Hair follicular keratinocyte (primary cell): ENCODE data around the gene OR10A5. TPM values are rescaled to one million over a fixed set of nuclear protein-coding genes. Genes with fewer than 3 reads are reported as not detected.

Experiments
- total RNA-seq: library from RNA; depleted of rRNA; stranded (reverse); fragments of >200 nt; gene quantifications from 2 replicates; pipeline ENCODE4 v1.2.3, GENCODE V29; 2015

OR10A5 gene
- total RNA-seq, result not detected in 2 replicates

DNA sequence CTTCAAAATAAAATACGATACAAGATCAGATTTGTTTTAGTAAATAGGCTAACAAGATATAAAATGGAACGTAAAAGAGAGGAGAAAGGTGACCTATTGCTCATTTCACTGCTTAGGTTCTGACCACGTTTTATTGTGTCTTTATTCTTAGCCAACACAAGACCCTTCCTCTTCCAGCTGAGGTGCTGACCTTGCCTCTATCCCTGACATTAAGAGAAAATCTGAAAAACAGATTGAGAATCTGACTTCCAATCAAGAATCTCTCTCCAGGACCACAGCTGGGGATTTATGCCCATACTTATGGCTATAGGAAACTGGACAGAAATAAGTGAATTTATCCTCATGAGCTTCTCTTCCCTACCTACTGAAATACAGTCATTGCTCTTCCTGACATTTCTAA, at the start of gene OR10A5:
TSS of gene OR10A5 (plus strand) at position 301 of the 400 bp plus-strand sequence. CDS start at position 301, 0 bp downstream.

GRCh38 chr11:6799402-6799801, 46.1 kb upstream of the OR10A5 start, which contains the start of gene OR6A2:
Gene OR6A2 (minus strand): TSS chr11:6799689. CDS start chr11:6795708, 3,981 bp downstream.

GRCh38 chr11:6862961-6863360, 17.5 kb downstream of the OR10A5 start, which contains the start of gene OR10A2:
Gene OR10A2 (plus strand): TSS chr11:6863057. CDS start chr11:6869755, 6,698 bp downstream.

DNA sequence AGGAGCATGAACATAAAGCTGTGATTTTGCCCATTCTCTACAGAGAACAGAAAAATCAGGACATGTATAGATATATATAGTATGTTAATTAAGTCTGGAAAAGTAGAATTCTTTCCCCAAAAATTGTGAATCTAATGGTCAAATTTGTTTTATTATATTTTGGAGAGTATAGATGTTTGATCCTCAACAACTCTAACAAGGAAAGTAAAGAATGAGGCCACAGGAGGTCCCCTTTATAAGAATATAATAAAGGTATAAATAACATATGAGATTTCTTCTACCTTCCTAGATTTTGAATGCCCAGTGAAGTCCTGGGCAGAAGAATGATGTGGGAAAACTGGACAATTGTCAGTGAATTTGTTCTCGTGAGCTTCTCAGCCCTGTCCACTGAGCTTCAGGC, 30.8 kb downstream of the OR10A5 start, which contains the start of gene OR10A4:
TSS of gene OR10A4 (plus strand) at position 301 of the 400 bp plus-strand sequence. CDS start at position 324, 23 bp downstream.

GRCh38 chr11:6892400-6892799, 46.9 kb downstream of the OR10A5 start, which contains the start of gene OR2D2:
Gene OR2D2 (minus strand): TSS chr11:6892500. CDS start chr11:6892500, 0 bp downstream.

Other genes with a start within 250 kb of the OR10A5 start
- gene RRP8, start 242.1 kb upstream of the OR10A5 start, total RNA-seq, result 14.4 and 16.6 TPM in 2 replicates
- gene ILK, start 241.9 kb upstream of the OR10A5 start, total RNA-seq, result 85.4 and 121 TPM in 2 replicates
- gene TAF10, start 233.5 kb upstream of the OR10A5 start, total RNA-seq, result 86.1 and 117 TPM in 2 replicates
- 20.5 and 21.9 TPM in 2 replicates for gene TPP1, start 226.3 kb upstream of the OR10A5 start, total RNA-seq
- gene DCHS1, start 189.9 kb upstream of the OR10A5 start, total RNA-seq, result 0.16 and 0.27 TPM in 2 replicates
- 54.1 and 63.7 TPM in 2 replicates for gene MRPL17, start 162.3 kb upstream of the OR10A5 start, total RNA-seq
- 0.11 TPM in 1 of 2 replicates, not detected in the other for gene OR2AG2, start 73.7 kb upstream of the OR10A5 start, total RNA-seq
- gene OR2AG1, start 62.7 kb upstream of the OR10A5 start, total RNA-seq, result not detected in 2 replicates
- not detected in 2 replicates for gene OR6A2, start 46.0 kb upstream of the OR10A5 start, total RNA-seq
- not detected in 2 replicates for gene OR10A2, start 17.4 kb downstream of the OR10A5 start, total RNA-seq
- gene OR10A4, start 30.9 kb downstream of the OR10A5 start, total RNA-seq, result not detected in 2 replicates
- not detected in 2 replicates for gene OR2D2, start 46.8 kb downstream of the OR10A5 start, total RNA-seq
- not detected in 2 replicates for gene OR2D3, start 75.3 kb downstream of the OR10A5 start, total RNA-seq
- 3.8 and 5.3 TPM in 2 replicates for gene ZNF215, start 80.7 kb downstream of the OR10A5 start, total RNA-seq
- gene ZNF214, start 174.7 kb downstream of the OR10A5 start, total RNA-seq, result 1.1 and 2.1 TPM in 2 replicates
- 0.04 and 0.08 TPM in 2 replicates for gene NLRP14, start 174.8 kb downstream of the OR10A5 start, total RNA-seq
- not detected in 2 replicates for gene RBMXL2, start 243.3 kb downstream of the OR10A5 start, total RNA-seq